ENCODE results near the gene LMCD1.
A peak's percentile ranks its signal among the peaks of the same experiment; 100 is the strongest.

Gene LMCD1

GRCh38 chr3:8581806-8582445 is 80.3 kb downstream of the LMCD1 start:
- FAIRE-seq (no peak), DNase-seq (ENCODE audit: low spot score) (no peak)

- FAIRE-seq, result no peak
- no peak for DNase-seq (ENCODE audit: low spot score)
Observed at GRCh38 chr3:8584661-8585060, 83.0 kb downstream of the LMCD1 start.

DNA sequence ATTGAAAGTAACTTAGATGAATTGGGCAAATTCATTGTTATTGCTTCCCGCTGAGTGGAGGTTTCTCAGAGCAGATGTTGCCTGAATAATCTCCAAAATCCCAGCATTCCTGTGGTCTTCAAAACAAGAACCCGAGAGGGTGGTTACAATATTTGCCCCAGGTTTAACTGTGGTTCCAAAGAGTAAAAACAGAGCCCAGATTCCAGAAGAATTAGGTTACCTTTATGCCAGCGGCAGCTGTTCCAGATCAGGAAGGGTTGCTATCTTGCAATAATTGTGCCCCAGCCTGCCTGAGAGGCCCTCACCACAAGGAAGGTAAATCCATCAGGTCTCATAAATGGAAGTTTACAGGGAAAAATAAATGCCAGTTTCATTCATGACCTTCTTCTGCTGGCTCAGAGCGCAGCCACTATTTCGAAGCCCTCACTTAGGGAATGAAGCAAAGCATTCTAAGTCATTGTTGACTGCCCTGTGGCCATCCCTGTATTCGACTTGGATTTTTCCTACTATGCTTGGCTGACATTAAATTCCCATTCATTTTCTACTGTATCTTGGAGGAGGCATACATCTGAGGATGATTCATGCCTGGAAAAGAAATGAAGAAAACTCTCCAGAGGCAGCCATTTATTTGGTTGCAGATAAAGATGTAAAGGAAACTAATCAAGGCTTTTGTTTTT is 88.4 kb downstream of the LMCD1 start:
- FAIRE-seq (no peak), DNase-seq (ENCODE audit: low spot score) (peak; percentile 50)

DNA sequence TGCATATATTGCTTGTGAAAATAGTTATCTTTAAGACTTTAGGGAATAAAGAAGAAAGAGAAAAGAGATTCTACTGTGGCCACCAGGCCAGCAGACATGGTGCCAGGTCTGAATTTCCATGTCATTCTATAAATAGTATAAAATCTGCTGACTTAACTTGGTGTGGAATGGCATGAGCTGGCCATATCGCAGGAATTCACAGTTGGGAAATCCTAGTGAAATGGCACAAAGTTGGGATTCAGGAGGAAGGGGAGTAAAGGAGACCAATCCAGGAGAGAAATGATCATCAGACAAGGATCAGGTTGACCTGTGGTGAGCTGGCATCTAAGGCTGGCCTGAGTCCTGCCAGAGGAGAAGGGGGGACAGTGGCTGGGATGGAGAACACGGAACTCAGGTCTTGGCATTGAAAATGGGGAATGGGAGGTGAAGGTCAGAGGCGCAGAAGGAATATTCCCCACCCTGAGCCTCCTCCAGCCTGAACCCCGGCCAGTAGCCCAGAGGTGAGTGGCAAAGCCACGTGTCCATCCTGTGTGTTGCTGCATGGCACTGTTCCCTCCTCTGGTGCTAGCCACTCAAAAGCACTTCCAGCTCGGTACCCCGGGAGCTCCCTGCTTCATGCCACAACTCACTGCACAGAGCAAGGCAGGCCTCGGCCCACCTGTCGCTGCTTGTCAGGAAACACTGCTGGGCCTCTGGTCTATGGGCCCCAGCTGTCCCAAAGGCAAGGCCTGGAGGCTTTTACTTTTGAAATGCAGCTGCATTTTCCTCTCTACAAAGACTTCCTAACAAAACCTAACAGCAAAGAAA is 91.6 kb downstream of the LMCD1 start:
- FAIRE-seq (no peak), DNase-seq (ENCODE audit: low spot score) (no peak)

GRCh38 chr3:8595252-8595651 is 93.6 kb downstream of the LMCD1 start:
- no peak for DNase-seq (ENCODE audit: low spot score)
- no peak for FAIRE-seq

GRCh38 chr3:8595695-8596115 is 94.1 kb downstream of the LMCD1 start:
- FAIRE-seq (no peak), DNase-seq (ENCODE audit: low spot score) (no peak)

DNA sequence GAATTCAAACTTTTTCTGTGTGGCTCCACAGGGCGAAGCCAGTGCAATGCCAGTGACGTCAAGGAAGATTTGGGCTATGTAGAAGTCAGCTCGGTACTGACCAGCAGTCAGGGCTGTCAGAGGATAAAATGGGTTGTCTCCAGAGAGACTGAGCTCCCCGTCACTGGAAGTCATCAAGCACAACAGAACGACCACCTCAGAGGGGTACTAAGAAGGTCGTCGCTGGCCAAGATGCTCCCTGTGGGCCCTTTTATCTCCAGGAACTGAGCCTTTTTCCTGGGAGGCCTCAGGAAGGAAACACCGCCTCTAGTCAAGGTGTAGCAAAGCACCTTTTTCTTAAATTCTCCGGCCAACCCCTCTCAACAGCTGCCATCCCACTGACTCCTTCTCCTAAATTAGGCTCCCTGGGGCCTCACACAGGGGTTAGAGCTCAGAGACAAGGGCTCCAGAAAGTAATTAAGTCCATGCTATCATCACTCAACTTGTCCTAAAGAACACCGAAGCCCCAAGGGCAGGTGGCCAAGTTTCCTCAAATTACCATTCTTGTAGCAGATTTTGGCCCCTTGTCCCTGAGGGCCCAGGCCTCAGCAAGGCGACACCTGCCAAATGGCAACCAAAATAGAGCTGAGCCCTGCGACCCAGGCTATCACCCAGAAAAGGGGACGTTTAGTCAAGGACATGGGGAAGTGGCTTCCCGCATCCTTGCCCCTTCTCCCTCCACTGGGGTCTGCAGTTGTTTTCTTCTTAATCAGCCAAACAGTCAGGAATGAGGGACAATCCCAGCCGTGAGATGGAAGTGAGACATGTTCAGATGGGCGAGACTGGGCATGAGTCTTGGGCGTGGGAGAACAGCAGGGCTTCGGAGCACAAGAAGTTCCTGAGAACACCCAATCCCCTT is 94.9 kb downstream of the LMCD1 start:
- no peak for DNase-seq (ENCODE audit: low spot score)
- FAIRE-seq, result no peak

GRCh38 chr3:8597219-8597853 is 95.7 kb downstream of the LMCD1 start:
- DNase-seq (ENCODE audit: low spot score) (no peak), FAIRE-seq (no peak)

DNA sequence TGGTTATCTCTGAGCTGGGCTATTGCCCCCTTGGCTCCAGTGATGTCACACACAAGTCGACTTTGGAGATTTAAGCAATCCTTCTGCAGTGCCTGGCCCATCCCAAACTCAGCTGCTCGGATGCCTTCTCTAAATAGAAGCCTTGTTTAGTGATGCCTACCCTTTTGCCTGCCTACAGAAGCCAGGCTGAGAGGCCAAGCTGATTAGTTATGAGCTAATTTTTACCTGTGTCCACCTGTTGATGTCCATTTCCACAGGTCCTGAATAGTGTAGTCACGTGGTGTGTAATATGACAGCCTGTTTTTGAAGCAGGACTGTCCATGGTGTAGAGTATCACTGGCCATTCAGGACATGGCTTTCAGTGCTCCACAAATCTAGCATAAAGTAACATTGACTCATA is 97.5 kb downstream of the LMCD1 start:
- no peak for DNase-seq (ENCODE audit: low spot score)
- no peak for FAIRE-seq

DNA sequence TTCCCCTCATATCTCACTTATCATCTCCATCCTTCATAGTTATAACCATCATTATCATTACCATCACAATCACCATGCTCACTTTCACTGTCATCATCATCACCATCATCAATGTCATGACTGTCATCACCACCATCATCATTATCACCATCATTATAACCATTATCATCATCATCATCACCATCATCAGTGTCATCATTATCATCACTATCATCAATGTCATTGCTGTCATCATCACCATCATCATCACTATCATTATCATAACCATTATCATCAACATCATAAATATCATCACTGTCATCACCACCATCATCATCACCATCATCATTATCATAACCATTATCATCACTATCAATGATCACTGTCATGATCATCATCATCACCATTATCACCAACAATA is 98.8 kb downstream of the LMCD1 start:
- FAIRE-seq, result peak; percentile 98
- DNase-seq (ENCODE audit: low spot score), result no peak

GRCh38 chr3:8603115-8603710 is 101.6 kb downstream of the LMCD1 start:
- DNase-seq (ENCODE audit: low spot score) (no peak), FAIRE-seq (no peak)

GRCh38 chr3:8604006-8604405 is 102.4 kb downstream of the LMCD1 start:
- no peak for DNase-seq (ENCODE audit: low spot score)
- FAIRE-seq, result no peak

- DNase-seq (ENCODE audit: low spot score) (no peak), FAIRE-seq (no peak)
Observed at GRCh38 chr3:8604988-8605387, 103.4 kb downstream of the LMCD1 start.

DNA sequence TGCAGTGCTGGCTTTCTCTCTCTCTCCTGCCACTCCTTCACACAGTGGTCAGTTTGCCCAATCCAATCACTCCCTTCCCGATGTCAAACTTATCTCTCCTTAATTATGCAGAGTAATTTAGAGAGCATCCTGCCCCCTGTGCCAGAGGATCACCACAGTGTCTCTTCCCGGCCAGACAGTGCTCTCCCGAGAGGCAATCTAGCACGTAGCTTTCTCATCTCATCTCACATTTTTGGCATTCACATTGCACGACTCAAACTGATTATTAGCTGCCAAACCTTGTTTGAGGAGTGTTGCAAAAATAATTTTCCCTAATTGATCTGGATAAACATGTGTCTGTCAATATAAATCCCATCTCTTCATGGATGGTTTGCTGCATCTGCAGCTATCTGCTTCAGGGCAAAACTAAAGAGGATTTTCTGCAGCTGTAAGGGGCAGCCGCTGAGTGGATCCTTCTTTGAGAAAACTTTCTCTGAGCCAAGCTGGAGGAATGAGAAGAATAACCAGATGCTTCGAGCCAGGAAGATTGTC is 105.1 kb downstream of the LMCD1 start:
- FAIRE-seq, result no peak
- DNase-seq (ENCODE audit: low spot score), result no peak

DNA sequence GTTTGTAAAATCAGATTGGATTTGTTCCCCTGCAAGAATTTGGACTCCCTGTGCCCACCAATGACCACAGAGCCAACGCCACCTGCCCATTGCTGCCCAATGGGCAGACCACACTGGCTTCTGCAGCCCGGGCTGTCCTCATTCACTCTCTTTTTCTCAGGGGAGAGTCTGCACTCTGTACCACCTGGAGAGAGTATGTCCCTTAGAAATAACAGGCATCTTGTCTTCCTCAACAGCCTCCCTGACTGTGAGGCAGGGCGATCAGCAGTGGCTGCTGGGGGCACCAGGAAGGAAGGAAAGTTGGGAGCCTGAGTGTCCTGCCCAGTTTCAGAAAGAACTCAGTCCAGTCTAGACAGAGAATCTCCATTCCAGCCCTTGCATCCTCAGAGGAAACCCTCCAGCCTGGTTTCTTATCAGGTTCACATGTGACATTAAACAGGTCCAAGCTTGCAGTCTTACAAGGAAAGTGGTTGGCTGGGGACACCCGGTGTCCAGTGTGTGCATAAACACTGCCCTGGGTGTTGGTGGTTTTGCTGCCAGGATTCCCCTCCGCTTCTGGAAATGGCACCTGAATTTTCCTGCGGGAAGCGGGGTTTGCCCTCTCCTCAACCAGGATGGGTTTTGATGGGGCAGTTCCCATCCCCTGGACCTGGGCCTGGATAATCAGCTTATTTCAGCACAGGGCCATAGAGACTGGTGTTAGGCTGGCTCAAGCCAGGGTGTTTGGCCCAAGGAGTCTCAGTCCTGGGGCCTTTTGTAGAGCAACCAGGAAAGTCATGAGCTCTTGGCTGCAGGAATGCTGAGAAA is 105.8 kb downstream of the LMCD1 start:
- FAIRE-seq, result no peak
- no peak for DNase-seq (ENCODE audit: low spot score)

- FAIRE-seq (no peak), DNase-seq (ENCODE audit: low spot score) (no peak)
Observed at GRCh38 chr3:8608041-8608790, 106.6 kb downstream of the LMCD1 start.

DNA sequence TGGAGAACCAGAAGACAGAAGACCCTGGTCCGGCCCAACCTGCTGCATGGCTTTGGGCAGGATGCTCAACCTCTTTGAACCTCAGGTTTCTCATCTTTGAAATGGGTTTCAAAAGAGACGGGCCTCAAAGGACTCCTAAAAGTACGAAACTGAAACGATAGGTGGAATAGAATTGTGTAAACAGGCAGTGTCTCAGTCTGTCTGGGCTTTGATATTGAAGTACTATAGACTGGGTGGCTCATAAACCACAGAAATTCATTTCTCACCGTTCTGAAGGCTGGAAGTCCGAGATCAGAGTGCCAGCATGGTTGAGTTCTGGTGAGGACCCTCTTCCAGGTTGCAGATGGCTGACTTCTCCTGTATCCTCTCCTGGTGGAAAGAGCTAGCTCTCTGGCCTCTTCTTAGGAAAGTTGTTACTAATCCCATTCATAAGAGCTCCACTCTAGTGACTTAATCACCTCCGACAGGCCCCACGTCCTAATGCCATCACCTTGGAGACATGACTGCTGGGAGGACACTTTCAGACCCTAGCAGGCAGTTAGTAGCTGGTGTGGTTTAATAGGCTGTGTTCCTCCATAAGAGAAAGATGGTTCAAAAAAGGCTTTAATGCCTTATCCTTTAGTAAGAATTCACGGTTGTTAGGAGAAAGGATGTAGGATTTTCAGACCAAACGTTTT is 107.3 kb downstream of the LMCD1 start:
- FAIRE-seq, result no peak
- no peak for DNase-seq (ENCODE audit: low spot score)

DNA sequence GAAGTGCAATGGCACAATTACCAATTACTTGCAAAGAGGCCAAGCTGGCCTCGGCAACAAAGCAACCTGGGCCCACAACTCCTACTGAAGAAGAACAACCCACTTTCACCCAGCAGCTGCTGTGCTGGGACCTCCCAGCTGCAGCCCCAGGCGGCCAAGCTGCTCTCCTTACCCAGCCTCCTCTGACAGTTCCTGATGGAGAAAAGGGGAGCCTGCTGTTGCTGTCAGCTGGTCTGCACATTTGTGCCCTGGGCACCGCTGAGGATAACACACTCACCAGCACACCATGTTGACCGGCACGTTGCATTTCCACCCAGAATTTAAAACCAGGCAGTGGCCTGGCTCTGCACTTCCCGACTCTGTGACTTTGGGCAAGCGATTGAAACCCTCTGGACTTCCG is 109.3 kb downstream of the LMCD1 start:
- no peak for FAIRE-seq
- no peak for DNase-seq (ENCODE audit: low spot score)
